H1 (cell line): Measurements from ENCODE around the gene MAJIN.

ENCODE experiments used
- EP300 ChIP-seq, 2 experiments: IDR thresholded peaks; 1 replicate in 1 of 2; 2 replicates in 1 of 2; pipeline ENCODE4 v1.6.1; 2011 to 2012; ENCODE audit warnings: low read depth in 2 of 2, low read length in 2 of 2, mild to moderate bottlenecking in 2 of 2, borderline replicate concordance in 1 of 2, inconsistent platforms in 1 of 2, moderate library complexity in 1 of 2
- NANOG ChIP-seq: IDR thresholded peaks from 2 replicates; pipeline ENCODE4 v1.6.1; 2011; ENCODE audit warnings: low read length, low read depth, mild to moderate bottlenecking, inconsistent platforms; ENCODE audit not compliant: insufficient read depth, poor library complexity, severe bottlenecking
- ZNF274 ChIP-seq: IDR thresholded peaks from 2 replicates; pipeline ENCODE4 v1.7.0; 2012; ENCODE audit warnings: low read length, borderline replicate concordance; ENCODE audit errors: extremely low read depth
- TF ChIP-seq, protein P1 (sequence below), 3 experiments: IDR thresholded peaks; 1 replicate in 2 of 3; 2 replicates in 1 of 3; pipeline versions ENCODE4 v1.5.1 to v1.6.1; 2011; ENCODE audit warnings: low read length in 3 of 3, mild to moderate bottlenecking in 3 of 3, inconsistent platforms in 2 of 3, low read depth in 1 of 3, moderate library complexity in 1 of 3; ENCODE audit not compliant: insufficient read depth in 1 of 3; ENCODE audit errors: control extremely low read depth in 1 of 3

GRCh38 chr11:64905516-64906313, 66.2 kb downstream of the MAJIN start:
- TF ChIP-seq ZNF274 = no peak
- no peak for TF ChIP-seq EP300 (IDR thresholded peaks at IDR 0.05; ENCODE audit: borderline replicate concordance in 1 of 2, low read depth in 2 of 2, low read length in 2 of 2)
- no peak for TF ChIP-seq NANOG
- TF ChIP-seq, protein P1, sequence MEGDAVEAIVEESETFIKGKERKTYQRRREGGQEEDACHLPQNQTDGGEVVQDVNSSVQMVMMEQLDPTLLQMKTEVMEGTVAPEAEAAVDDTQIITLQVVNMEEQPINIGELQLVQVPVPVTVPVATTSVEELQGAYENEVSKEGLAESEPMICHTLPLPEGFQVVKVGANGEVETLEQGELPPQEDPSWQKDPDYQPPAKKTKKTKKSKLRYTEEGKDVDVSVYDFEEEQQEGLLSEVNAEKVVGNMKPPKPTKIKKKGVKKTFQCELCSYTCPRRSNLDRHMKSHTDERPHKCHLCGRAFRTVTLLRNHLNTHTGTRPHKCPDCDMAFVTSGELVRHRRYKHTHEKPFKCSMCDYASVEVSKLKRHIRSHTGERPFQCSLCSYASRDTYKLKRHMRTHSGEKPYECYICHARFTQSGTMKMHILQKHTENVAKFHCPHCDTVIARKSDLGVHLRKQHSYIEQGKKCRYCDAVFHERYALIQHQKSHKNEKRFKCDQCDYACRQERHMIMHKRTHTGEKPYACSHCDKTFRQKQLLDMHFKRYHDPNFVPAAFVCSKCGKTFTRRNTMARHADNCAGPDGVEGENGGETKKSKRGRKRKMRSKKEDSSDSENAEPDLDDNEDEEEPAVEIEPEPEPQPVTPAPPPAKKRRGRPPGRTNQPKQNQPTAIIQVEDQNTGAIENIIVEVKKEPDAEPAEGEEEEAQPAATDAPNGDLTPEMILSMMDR (IDR thresholded peaks at IDR 0.05; ENCODE audit: control extremely low read depth in 1 of 3, insufficient read depth in 1 of 3, low read depth in 1 of 3, low read length in 3 of 3) = no peak
